GM19035 (cell line): ENCODE results near the gene SAMD4A.

Source experiments
- ATAC-seq: cut with Tn5 transposase; IDR thresholded peaks from one replicate; pipeline ENCODE4 v1.9.1; 2021; ENCODE audit not compliant: unreplicated experiment

The SAMD4A gene

GRCh38 chr14:54773171-54774006, 206.5 kb downstream of the SAMD4A start:
- no peak for ATAC-seq

GRCh38 chr14:54774824-54775223, 207.9 kb downstream of the SAMD4A start:
- ATAC-seq: no peak

- no peak for ATAC-seq
These were observed 208.7 kb downstream of the SAMD4A start for GRCh38 chr14:54775486-54776140.

GRCh38 chr14:54776361-54777001, 209.6 kb downstream of the SAMD4A start:
- no peak for ATAC-seq

GRCh38 chr14:54777395-54777794, 210.5 kb downstream of the SAMD4A start:
- ATAC-seq: no peak

GRCh38 chr14:54778618-54779345, 211.9 kb downstream of the SAMD4A start:
- ATAC-seq: no peak

- no peak for ATAC-seq
These were observed 214.2 kb downstream of the SAMD4A start for GRCh38 chr14:54781080-54781479.

- ATAC-seq: no peak
These were observed 215.2 kb downstream of the SAMD4A start for GRCh38 chr14:54781961-54782750.

GRCh38 chr14:54782751-54783659, 216.1 kb downstream of the SAMD4A start:
- ATAC-seq: peak; percentile 58

- ATAC-seq: no peak
These were observed 216.7 kb downstream of the SAMD4A start for GRCh38 chr14:54783660-54784015.

- no peak for ATAC-seq
These were observed 217.1 kb downstream of the SAMD4A start for GRCh38 chr14:54784060-54784459.

GRCh38 chr14:54784657-54785056, 217.7 kb downstream of the SAMD4A start:
- no peak for ATAC-seq

- ATAC-seq: no peak
These were observed 218.3 kb downstream of the SAMD4A start for GRCh38 chr14:54785136-54785777.

GRCh38 chr14:54785778-54786770, 219.1 kb downstream of the SAMD4A start:
- no peak for ATAC-seq

GRCh38 chr14:54786838-54787237, 219.9 kb downstream of the SAMD4A start:
- no peak for ATAC-seq

- ATAC-seq: no peak
These were observed 220.3 kb downstream of the SAMD4A start for GRCh38 chr14:54787261-54787660.

- ATAC-seq: no peak
These were observed 221.8 kb downstream of the SAMD4A start for GRCh38 chr14:54788701-54789100.

GRCh38 chr14:54789166-54789565, 222.2 kb downstream of the SAMD4A start:
- ATAC-seq: no peak
